ENCODE measurements around the gene TLL1.

GRCh38 chr4:165866019-165866650, 6.9 kb upstream of the TLL1 start:
- TF ChIP-seq CTCF (IDR thresholded peaks at IDR 0.05) (no peak), ZFX (IDR thresholded peaks at IDR 0.05; ENCODE audit: borderline replicate concordance) (no peak)
